Left colon (tissue), 2 donors: ENCODE data around the gene POLR2L. TPM values are rescaled to one million over a fixed set of nuclear protein-coding genes. Genes with fewer than 3 reads are reported as not detected.
A peak's percentile ranks its signal among the peaks of the same experiment; 100 is the strongest.

Source experiments
- ATAC-seq: fragments of 200-7000 bp; cut with Tn5 transposase; one replicate; pipeline ENCODE4 v1.9.1; 2020; ENCODE audit warnings: mild to moderate bottlenecking, moderate library complexity
- DNase-seq, 2 donors: peaks; one replicate each; pipeline ENCODE4 v3.0.0-alpha.2; 2020
- intact Hi-C, 2 donors: fragments of 100-400 bp; cut with DNase I in 1 of 2; cut with micrococcal nuclease in 1 of 2; formaldehyde crosslinking; loops; one replicate each; pipeline versions ENCODE4 v1.11.2 to v1.14.0; 2022; cut with DNase I, micrococcal nuclease
- total RNA-seq, 2 donors: library from RNA; stranded (reverse); fragmentation: NEBNext Ultra II Directional; extraction: Animal tissue kit (Norgen Biotek cat#: 25700); gene quantifications; one replicate each; pipeline ENCODE4 v1.2.1, GENCODE V29; 2021
- donor health status: DM: no; HTN: no; CAD: no.
- donor health status: DM: yes; HTN: yes; CAD: no.

POLR2L gene
- total RNA-seq, 2 donors from 2014 or later = 79.4 to 83.1 TPM

- no peak for ATAC-seq
- intact Hi-C loops = no loop called here
- no peak for DNase-seq
Measured at GRCh38 chr11:831961-832528, 10.3 kb downstream of the POLR2L start.

- ATAC-seq (no peak), DNase-seq (no peak)
- intact Hi-C loops = no loop called here
Measured at GRCh38 chr11:831118-831864, 11.0 kb downstream of the POLR2L start.

- DNase-seq = peak; percentile 82 to 89
- peak; percentile 10 for ATAC-seq
- intact Hi-C loops = no loop called here
Measured at GRCh38 chr11:830295-831117, 11.8 kb downstream of the POLR2L start.

DNA sequence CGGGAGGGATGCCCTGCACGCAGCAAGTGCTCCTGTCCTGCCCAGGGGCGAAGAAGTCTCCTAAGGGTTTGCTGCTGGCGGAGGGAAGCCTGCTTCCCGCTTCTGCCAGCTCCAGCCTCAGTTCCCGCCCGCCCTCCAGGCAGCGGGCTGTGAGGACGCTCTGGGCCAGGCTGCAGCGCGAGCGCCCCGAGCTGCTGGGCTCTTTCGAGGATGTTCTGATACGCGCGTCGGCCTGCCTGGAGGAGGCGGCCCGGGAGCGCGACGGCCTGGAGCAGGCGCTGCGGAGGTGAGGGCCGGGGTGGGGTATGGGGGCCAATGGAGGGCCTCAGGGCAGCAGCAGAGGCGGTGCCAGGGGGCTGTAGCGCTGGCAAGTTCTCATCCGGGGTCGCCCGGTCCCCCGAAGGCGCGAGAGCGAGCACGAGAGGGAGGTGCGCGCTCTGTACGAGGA is 12.5 kb downstream of the POLR2L start:
- DNase-seq (no peak), ATAC-seq (no peak)
- intact Hi-C loops = no loop called here

- DNase-seq = peak in 1 of 2 donors; percentile 42
- ATAC-seq = no peak
- intact Hi-C loops = no loop called here
Measured at GRCh38 chr11:829176-829846, 13.0 kb downstream of the POLR2L start.

DNA sequence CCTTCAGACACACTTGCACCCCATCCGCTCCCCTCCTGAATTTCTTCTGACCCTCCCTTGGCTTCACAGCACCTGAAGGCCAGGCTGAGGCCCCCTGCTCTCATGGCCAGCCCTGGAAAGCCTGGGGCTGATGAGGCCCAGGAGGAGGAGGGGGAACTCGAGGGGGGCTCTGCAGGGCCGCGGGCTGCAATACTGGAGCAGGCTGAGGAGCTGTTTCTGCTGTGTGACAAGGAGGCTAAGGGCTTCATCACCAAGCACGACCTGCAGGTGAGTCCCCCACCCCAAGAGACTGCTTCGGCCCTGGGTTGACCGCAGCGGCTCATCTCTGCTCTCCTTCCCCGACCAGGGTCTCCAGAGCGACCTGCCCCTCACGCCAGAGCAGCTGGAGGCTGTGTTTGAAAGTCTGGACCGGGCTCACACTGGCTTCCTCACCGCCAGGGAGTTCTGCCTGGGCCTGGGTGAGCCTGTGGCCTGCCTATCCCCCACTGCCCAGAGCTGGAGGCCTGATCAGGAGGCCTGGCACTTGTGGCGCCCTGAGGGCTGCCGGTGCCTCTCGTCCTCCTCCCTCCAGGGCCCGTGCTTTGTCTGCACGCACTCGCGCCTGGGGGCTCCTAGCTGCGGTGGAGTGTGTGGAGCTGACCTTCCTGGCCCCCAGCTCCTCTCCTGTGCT is 13.7 kb downstream of the POLR2L start:
- intact Hi-C loops = no loop called here
- DNase-seq (peak in 1 of 2 donors; percentile 24), ATAC-seq (no peak)

DNA sequence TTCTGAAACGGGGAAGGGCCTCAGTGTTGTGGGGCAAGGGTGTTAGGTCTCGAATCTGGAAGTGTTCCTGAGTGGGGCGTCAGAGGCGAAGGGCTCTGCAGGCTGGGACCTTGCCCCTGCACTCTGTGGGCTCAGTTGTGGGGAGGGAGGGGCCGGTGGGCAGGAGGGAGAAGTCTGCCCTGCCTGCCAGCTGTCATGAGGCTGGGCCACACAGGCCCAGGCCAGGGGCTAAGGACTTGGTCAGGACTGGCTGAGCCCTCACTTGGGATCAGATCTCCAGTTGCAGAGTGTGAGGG is 14.5 kb downstream of the POLR2L start, which contains the start of gene CRACR2B:
CRACR2B (plus strand) TSS at position 23 of the 296 bp plus-strand sequence. CDS start 689 bp downstream, outside the sequence.
- ATAC-seq = no peak
- peak; percentile 81 to 86 for DNase-seq
- intact Hi-C loops = no loop called here

DNA sequence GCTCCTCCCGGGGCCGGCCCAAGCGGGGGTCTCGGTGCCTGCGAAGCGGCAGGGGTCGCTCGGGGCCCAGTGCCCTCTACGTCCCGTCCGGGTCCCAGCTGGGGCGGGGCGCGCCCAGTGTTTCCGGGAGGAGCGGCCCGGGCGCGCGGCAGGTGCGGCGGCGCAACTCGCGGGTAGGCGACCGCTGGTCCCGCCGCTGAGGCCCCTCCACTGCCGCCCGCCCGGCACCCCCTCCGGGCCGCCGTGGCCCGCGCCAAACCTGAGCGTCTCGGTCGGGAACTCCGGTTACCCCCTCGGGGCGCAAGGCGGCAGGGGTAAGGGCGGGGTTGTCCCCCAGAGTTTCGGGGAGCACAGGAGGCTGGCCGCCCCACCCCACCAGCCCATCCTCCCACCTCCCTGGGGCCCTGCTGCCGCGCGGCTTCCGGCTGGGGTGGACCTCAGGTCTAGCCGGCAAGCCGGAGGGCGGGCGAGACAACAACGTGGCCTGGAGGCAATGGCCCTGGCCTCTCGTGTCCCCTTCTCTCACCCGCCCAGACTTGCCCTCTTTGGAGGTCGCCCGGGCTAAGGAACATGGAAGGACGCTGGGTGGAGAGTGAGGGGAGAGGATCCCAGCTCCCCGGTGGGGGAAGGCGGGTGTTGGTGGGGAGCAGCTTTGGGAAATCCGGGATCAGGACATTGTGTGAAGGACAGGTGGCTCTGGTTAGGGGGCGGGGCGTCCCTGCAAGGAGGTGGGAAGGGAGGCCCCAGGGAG is 15.0 kb downstream of the POLR2L start:
- peak; percentile 66 to 74 for DNase-seq
- ATAC-seq = peak; percentile 55
- intact Hi-C loops = no loop called here

DNA sequence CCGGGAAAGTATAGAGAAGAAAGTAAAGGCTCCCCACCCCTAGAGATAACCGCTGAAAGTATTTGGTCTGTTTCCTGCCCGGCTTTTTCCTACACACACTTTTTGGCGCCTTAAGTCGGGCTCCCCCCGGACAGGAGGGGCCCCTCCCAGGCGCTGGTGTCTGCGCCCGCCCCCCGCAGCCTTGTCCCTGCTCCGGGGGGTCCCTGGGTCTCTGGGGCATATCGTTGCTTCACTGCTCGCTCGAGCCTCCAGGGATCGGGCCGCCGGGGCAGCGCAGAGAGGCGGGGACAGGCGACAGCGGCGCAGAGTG is 15.5 kb downstream of the POLR2L start:
- DNase-seq (no peak), ATAC-seq (peak; percentile 3)
- intact Hi-C loops = no loop called here

DNA sequence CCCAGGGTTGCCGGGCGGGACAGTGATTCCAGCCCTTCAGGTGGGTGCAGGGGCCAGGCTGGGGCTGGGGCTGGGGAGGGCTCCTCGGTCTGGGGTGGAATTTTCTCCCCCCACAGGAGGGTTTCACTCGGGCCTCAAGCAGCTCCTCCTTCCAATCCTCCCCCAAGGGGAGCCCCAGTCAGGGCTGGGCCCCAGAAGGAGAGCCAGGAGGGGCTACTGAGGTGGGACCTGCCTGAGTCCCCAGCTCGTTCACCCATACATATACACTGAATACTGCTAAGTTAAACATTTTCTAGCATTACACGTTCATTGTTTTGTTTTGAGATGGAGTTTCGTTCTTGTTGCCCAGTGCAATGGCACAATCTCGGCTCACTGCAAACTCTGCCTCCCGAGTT is 16.1 kb downstream of the POLR2L start:
- intact Hi-C loops = no loop called here
- ATAC-seq (peak; percentile 0), DNase-seq (no peak)

DNA sequence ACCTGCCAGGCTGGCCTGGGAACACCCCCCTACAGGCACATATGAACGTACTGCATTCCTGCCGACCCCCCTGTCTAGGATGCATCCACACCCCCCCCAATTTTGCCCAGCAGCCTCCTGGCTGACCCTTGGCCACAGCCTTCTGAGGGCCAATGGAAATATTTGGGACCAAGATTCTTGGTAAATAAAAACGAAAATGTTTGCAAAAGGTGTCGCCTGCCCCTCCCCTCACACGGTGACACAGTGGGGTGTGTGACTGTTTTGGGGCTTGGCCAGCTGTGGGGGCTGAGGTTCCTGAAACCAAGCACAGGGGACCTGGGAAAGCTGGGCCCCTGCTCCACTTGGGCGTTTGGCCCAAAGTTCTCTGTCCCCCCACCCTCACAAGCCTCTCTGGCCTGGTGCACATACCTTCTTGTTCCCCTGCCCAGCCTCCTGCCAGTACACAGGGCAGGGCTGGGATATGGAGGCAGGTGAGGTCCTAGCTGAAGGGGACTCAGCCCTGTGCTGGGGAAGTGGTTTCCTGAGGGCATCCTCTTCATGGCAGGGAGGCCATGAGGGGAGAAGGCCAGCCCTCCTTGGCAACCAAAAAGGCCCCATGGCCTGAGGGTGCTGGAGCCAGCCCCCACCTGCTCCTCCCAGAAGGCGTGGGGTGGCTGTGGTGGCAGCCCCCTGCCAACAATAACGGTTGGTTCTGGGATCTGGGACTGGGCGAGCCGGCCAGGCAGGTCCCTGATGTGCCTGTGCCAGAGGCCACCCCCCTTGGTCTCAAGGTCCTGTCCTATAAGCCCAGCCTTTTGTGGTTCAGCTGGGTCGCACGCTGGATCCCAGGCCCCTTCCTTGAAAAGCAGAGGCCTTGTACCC is 16.7 kb downstream of the POLR2L start:
- ATAC-seq (peak; percentile 19), DNase-seq (peak; percentile 67 to 75)
- intact Hi-C loops = no loop called here

- ATAC-seq = peak; percentile 0
- no peak for DNase-seq
- intact Hi-C loops = no loop called here
Measured at GRCh38 chr11:824942-825341, 17.4 kb downstream of the POLR2L start.

DNA sequence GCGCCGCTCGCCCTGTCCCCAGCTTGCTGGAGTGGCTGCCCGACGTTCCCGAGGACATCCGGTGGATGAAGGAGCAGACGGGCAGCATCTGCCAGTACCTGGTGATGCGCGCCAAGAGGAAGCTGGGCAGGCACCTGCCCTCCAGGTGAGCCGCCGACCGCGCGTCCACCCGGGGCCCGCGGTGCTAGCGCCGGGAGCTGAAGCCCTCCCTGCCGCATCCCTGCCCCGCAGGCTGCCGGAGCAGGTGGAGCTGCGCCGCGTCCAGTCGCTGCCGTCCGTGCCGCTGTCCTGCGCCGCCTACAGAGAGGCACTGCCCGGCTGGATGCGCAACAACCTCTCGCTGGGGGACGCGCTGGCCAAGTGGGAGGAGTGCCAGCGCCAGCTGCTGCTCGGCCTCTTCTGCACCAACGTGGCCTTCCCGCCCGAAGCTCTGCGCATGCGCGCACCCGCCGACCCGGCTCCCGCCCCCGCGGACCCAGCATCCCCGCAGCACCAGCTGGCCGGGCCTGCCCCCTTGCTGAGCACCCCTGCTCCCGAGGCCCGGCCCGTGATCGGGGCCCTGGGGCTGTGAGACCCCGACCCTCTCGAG is 17.9 kb downstream of the POLR2L start:
- intact Hi-C loops = no loop called here
- ATAC-seq (peak; percentile 4), DNase-seq (peak; percentile 77)

DNA sequence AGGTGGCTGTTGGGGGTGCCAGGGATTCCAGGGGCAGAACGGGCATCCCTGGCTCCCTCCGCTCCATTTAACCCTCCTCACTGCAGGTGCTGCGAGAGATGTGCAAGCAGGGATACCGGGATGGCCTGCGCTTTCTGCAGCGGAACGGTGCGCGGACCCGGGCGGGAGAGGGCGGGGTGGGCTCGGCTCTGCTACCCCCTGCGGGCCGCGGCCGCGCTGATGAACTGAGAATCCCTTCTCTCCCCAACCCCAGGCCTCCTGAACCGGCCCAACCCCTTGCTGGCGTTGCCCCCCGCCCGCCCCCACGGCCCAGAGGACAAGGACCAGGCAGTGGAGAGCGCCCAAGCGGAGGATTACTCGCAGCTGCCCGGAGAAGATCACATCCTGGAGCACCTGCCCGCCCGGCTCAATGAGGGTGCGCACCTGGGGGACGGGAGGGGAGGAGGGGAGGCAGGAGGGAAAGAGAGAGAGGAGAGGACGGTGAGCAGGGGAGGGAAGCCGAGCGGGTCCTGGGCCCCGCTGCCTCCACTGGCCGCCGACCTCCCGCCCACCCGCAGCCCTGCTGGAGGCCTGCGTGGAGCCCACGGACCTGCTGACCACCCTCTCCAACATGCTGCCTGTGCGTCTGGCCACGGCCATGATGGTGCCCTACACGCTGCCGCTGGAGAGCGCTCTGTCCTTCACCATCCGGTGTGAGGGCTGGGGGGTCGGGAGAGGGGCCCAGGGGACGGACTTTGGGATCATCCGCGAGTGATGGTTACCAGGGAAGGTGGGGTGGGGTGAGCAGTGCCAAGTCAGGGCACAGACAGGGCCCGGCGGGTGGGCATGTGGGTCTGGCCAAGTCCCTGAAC is 18.7 kb downstream of the POLR2L start:
- no peak for DNase-seq
- intact Hi-C loops = no loop called here
- ATAC-seq = no peak

DNA sequence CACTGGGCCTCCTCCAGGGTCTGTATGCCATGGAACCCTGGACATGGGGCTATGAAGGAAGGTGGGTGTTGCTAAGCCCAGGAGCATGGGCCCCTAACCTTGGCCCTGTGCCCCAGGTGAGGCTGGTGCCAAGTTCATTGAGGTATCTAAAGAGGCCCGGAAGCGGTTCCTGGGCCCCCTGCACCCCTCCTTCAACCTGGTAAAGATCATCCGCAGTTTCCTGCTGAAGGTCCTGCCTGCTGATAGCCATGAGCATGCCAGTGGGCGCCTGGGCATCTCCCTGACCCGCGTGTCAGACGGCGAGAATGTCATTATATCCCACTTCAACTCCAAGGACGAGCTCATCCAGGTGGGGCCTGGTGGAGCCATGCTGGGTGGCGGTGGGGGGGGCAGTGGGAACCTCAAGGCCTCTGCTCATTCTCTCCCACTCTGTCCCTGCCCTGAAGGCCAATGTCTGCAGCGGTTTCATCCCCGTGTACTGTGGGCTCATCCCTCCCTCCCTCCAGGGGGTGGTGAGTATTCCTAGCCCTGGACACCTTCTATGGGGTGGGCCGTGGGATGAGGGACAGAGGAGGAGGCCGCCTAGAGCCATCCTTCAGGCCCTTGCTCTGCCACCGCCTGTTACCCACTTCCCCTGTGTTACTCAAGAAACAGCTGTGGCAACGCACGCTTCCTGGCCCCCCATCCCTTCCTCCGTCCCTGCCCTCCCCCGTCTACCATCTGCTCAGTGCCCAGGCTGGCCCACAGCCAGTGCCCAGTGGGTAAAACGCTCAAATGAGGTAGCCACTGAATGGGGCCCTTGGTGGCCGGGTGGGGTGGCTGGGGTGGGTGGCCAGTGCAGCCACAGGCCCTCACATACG is 20.6 kb downstream of the POLR2L start:
- ATAC-seq = no peak

More for the DNA sequence above, 20.6 kb downstream of the POLR2L start:
- no peak for DNase-seq
- intact Hi-C loops = no loop called here
